NCI-H2171 (cell line): ENCODE data around the gene ZNF624.
A peak's percentile ranks its signal among the peaks of the same experiment; 100 is the strongest.

Experiments
- DNase-seq: peaks from one replicate; lab custom pipeline; 2025; lab: John Stamatoyannopoulos, UW

ZNF624 gene

DNA sequence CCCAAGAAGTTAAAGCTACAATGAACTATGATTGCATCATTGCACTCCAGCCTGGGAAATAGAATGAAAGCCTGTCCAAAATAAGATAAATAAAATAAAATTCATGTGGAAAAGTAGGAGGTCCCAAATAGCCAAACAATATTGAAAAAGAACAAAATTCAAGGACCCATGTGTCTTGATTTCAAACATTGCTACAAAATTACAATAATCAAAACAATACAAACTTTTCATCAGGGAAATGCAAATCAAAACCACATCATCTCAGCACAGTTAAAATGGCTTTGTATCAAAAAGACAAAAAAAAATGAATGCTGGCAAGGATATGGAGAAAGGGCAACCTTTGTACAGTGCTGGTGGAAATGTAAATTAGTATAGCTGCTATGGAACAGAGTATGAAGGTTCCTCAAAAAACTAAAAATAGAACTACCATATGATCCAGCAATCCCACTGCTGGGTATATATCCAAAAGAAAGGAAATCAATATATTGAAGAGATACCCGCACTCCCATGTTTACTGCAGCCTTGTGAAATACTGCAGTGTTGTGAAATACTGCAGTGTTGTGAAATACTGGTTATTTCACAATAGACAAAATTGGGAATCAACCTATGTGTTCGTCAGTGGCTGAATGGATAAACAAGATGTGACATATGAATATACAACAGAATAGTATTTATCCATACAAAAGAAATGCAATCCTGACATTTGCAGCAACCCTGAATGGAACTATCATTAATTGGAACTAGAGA lies 60.1 kb downstream of the ZNF624 start:
- DNase-seq = no peak

- peak; percentile 87 for DNase-seq
These were observed 64.3 kb downstream of the ZNF624 start for GRCh38 chr17:16589097-16589969.

- no peak for DNase-seq
These were observed 67.9 kb downstream of the ZNF624 start for GRCh38 chr17:16585796-16586195.

DNA sequence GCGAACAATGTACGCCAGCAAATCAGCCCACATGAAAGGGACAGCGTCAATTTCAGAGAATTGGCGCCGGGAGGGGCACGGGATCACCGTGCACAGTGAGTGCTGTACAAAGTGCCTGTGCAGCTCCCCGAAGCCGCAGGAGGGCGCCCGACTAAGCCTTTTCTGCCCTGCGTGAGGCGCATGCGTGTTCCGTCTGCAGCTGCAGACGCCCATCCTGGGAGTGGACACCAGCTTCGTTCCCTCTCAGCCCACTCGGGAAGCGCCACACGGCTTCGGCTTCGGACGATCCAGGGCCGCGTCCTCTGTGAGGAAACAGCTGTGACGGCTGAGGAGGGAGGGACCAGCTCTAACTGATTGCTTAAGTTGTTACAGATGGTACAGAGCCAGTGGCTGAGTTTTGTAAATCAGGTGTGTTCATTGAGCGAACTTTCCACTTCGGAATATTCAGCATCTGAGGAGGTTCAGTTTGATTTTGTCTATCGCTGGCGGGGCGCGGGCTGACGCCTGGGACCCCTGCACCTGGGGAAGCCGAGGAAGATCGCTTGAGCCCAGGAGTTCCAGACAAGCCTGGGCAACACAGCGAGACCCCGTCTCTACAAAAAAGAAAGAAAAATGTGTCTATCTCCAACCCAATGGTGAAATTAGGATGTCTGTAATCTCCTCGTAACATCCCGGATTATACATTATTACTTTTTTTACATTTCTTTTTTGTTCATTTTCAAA lies 69.2 kb downstream of the ZNF624 start:
- DNase-seq = peak; percentile 86

DNA sequence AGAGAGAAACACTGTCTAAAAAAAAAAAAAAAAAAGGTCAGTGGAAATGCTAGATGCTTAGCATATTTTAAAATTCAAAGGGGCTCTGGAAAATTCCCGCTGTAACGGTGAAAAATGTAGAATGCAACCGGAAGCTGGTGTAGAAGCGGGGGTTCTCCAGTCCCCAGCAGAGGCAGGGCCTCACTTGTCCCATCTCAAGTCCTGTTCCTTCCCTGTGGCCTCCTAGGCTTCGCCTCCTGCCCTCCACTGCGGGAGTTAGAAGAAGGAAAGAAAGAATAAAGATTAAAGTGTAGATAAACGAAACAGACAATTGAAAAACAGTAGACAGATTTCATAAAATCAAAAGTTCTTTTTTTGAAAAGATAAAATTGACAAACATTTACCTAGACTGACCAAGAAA lies 69.9 kb downstream of the ZNF624 start:
- DNase-seq = no peak

GRCh38 chr17:16573466-16573865 lies 80.2 kb downstream of the ZNF624 start:
- no peak for DNase-seq
